GM18498 (cell line): ENCODE data around the gene CLK4.

Experiments used
- ATAC-seq: cut with Tn5 transposase; IDR thresholded peaks from one replicate; pipeline ENCODE4 v1.9.1; 2021; ENCODE audit warnings: mild to moderate bottlenecking, moderate library complexity; ENCODE audit not compliant: unreplicated experiment

The CLK4 gene

GRCh38 chr5:178626484-178627258, at the start of gene CLK4:
TSS of gene CLK4 (minus strand) at chr5:178627050. CDS start at chr5:178623416, 3,634 bp downstream.
- ATAC-seq, result peak; percentile 84

- ATAC-seq, result no peak
Observed at GRCh38 chr5:178675922-178676321, 49.1 kb upstream of the CLK4 start.

DNA sequence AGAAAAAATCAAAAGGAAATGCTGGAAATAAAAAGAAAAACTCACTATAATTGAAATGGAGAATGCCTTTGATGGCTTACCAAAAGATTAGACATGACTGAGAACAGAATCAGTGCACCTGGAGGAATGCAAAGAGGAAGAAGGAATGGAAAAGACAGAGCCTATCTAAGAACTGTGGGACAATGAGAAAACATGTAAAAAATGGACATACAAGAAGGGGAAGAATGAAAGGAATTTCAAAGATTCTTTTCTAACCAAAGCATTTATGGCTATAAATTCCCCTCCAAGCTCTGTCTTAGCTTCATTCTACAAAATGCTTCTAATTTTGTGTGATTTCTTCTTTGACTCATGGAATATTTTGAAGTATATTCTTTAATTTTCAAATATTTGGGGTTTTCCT, 47.5 kb upstream of the CLK4 start:
- ATAC-seq, result no peak

DNA sequence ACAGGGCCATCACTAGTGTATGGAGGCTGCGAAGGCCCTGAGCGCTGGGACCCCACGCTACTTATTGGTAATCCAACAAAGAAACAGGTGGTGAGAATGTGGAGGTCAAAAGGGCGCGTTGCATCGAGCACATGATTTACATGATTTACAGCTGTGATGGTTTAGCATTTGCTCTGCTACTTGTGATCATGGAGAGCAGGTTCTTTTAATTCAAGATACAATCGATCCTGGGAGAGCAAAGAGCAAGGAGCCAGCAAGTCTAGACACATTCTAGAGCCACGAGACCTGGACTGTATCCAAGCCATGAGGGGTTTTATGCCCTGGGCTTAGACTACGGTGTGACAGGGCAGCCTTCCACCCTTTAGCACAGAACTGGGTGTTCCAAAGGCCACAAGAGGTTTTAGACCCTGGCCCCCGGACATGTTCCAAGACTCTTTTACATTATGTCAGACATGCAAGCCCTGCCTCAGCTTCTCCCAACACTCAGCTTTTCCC, 47.0 kb upstream of the CLK4 start:
- ATAC-seq, result no peak

- no peak for ATAC-seq
Observed at GRCh38 chr5:178672630-178673029, 45.8 kb upstream of the CLK4 start.

GRCh38 chr5:178671602-178672144, 44.8 kb upstream of the CLK4 start:
- ATAC-seq, result no peak

DNA sequence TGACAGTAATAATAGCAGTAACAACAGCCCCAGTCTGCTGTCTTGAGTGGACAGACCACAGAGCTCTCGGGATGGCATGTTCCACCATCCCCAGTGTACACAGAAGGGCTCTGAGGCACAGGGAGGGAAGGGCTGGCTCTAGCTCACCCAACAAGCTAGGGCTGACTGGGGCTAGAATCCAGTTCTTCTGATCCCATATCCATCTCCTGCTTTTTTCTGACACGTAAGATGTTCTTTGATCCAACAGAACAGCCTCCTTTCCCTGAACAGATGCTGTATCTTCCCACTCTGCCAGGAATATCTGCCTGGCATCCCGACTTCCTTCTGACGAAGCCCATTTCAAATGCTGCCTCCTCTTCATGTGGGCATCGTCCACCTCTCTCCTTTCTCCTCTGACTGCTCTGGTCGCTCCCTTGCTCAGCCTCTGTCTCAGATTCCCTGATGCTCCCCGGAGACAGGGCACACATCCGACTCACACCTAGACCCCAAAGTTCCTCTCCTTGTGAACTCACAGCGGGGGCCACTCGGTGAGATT, 43.6 kb upstream of the CLK4 start:
- ATAC-seq, result no peak

DNA sequence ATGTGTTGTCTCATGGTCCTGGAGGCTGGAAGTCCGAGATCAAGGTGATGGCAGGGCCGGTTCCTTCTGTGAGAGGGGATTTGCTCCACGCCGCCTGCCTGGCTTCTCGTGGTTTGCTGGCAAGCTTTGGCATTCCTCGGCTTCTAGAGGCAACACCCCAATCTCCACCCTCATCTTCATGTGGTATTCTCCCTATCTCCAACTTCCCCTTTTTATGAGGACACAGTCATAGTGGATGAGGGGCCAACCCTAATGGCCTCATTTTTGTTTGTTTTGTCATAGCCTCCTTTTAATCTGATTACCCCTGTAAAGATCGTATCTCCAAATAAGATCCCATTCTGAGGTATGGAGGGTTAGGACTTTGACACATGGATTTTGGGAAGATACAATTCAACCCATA, 41.7 kb upstream of the CLK4 start:
- ATAC-seq, result no peak

DNA sequence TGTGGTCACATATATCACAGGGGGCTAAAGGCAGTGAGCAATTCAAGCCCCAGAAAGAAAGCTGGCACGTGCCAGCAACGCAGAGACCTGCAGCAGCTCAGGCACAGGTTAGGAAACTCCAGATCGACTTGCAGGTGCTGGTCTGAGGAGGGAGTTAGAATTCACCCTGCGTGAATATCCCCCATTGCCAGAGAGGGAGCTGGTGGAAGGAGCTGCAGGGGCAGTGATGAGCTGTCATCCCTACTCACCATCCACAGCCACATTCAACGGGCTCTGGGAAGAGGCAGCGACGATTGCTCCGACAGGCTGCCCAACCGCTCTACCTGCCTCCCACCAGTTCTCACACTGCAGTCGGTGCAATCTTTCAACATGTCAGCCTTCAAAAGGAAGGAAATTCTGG, 40.8 kb upstream of the CLK4 start:
- ATAC-seq, result no peak

GRCh38 chr5:178667101-178667500, 40.3 kb upstream of the CLK4 start:
- ATAC-seq, result no peak

GRCh38 chr5:178664141-178664540, 37.3 kb upstream of the CLK4 start:
- no peak for ATAC-seq

DNA sequence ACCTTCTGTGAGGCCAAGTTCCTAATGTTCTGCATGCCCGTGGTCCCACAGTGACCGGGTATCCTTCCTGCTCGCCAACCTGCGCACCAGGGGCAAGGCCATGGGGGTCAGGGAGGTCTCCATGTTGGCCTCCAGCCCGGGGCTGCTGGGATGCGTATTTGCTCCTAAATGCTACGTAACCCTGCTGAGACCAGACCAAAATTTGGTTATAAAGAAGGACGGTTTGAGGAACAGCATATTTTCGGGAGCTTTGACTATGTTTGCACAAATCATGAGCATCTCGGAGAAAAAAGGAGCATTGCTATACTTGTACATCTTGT, 35.7 kb upstream of the CLK4 start:
- no peak for ATAC-seq

GRCh38 chr5:178661836-178662540, 35.1 kb upstream of the CLK4 start:
- no peak for ATAC-seq

GRCh38 chr5:178651046-178651810, 24.4 kb upstream of the CLK4 start:
- no peak for ATAC-seq

DNA sequence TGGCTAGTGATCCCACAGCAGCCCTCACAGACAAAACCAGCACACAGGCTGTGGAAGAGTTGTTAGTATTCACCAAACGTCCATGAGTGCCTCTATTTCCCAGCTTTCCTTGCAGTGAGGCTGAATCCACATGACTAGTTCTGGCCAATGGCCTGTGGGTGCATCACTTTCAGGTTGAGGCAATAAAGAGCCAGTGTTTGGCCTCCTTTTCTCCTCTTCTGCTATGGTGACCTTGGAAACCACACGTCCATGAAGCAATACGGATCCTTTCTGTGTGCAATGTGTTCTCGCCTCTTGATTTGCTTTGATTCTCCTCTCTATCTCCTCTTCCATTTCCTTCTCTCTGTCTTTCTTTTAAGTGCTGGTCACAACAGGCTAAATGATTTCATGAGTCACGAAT, 23.4 kb upstream of the CLK4 start:
- ATAC-seq, result no peak

GRCh38 chr5:178649580-178649979, 22.7 kb upstream of the CLK4 start:
- ATAC-seq, result no peak

DNA sequence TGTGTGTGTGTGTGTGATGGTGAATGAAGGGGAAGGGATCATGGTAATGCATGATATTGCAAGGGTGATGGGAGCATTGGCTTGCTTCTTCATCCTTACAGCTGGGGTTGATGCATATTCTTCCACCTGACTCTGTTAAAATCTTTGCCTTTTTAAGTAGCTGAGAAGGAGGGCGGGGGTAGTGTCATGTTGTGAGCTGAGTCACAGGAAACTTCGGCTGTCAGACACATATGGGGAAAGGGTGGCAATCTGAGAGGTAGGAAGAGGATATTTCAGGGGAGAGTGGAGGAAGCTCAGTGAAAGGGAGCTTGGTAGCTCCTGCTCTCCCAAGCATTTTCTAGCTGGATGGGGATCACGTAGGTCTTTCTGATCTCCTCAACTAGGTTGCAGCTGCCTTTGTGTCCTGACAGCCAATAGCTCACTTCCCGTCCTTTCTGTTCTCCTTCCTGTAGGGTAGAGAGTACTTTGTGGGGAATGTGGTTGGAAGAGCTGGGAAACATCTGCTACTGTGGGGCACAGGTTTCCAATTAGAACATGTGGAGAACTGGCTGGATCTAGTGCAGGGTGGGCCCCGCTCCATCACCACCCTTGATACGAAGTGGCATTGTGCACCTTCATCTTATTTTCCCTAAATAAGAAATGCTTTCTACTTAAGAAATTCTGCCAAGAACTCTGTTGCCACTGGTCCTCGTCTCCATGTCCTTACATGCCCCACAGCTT, 18.1 kb upstream of the CLK4 start:
- no peak for ATAC-seq

DNA sequence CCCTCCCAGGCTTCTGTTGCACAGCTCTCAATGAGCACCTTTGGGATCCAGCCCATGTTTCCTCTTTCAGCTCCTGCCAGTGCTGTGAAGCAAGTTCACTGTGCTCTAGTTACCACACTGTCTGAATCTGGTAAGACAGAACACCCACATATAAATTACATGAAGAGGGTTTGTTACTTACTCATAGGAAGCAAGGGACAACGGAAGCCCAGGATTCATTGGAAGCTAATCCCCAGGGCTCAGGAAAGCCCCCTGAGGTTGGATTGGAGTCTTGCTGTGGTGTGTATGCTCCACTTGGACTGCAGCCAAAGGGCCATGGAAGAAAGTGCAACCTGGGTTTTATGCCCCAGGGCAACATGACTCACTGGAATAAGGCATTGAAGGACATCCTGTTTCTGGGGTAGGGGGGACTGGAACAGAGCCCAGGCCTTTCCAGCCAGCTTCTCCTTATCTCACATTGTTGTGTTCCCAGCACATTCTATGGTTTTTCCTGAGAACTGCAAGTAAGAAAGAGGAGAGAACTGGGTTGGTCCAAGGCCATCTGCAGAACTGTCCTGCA, 15.6 kb upstream of the CLK4 start:
- ATAC-seq, result no peak

- ATAC-seq, result no peak
Observed at GRCh38 chr5:178641711-178642110, 14.9 kb upstream of the CLK4 start.

DNA sequence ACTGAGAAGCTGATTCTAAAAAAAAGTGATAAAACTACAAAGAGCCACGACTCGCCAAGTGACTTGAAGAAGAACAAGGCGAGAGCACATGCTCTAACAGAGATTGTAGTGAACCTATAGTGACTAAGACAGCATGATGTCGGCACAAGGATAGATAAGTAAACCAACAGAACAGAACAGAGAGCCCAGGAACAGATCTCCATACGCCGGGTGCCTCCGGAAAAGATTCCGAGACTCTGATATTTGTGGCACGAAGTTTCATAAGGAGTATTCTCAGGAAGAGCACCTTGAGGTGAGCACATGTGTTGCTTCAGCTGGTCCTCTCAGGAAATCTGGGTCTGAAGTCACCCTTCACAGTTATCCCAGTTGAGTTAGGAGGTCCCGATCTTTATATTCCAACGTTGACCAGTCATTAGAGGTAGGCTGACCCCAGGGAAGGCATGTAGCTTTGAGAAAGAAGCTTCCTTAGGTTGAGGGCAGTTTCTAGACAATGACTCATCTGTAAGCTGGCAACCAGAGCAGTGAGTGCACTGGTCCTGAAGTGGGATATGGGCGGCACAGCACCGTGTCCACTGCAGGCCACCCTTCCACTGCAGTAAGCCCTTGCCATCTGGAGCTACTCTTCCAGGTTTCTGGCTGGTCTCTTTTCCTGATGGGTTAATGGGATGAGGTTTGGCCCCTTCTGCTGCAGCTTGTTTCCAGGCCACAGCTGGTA, 13.6 kb upstream of the CLK4 start:
- no peak for ATAC-seq
